NB4 (cell line): ENCODE results near the gene SAMM50.

Experiments used
- CTCF ChIP-seq: IDR thresholded peaks from one replicate; pipeline ENCODE4 v1.5.1; 2012; ENCODE audit warnings: low read depth, low read length
- POLR2A ChIP-seq: IDR thresholded peaks from 2 replicates; pipeline ENCODE4 v1.6.1; 2011; ENCODE audit warnings: mild to moderate bottlenecking; ENCODE audit not compliant: insufficient read length; ENCODE audit errors: extremely low read depth

DNA sequence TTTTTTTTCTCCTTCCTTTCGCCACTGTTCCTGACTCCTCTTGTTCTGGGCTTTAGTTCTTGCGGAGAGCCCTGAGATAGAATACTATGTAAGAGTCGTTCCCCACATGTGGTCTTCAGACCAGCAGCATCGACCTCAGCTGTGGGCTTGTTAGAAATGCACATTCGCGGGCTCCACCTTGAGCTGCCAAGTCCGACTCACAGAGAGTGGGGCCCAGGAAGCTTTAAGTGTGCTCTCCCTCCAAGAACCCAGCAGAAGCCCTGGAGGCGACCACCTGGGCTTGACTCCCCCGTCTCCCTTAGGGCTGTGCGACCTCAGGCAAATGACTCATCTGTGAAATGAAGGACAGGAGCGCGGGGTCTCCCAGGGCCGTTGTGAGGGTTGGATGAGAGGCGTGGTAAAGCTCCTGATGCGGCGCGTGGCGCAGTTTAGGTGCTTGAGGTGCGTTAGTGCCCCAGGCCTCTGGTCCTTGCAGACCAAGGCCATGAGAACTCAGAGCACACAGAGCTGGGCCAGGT, 18.8 kb downstream of the SAMM50 start:
- TF ChIP-seq CTCF (no peak), POLR2A (no peak)
